ENCODE data around the gene NME4. TPM values are rescaled to one million over a fixed set of nuclear protein-coding genes. Genes with fewer than 3 reads are reported as not detected.

The NME4 gene
- polyA plus RNA-seq, 2 of the 4 experiments (the other 2 are of a cell fraction), result 239 to 349 TPM

GRCh38 chr16:440627-441026 lies 43.6 kb downstream of the NME4 start:
- no peak for FAIRE-seq
- TF ChIP-seq CHD2 (IDR thresholded peaks at IDR 0.05; ENCODE audit: low read length, partially characterized antibody), result no peak
- TF ChIP-seq HDAC2 (IDR thresholded peaks at IDR 0.05), result no peak
- TF ChIP-seq POLR2AphosphoS2 (conservative IDR thresholded peaks at IDR 0.05; ENCODE audit: low read length), result no peak
- TF ChIP-seq, protein P1, sequence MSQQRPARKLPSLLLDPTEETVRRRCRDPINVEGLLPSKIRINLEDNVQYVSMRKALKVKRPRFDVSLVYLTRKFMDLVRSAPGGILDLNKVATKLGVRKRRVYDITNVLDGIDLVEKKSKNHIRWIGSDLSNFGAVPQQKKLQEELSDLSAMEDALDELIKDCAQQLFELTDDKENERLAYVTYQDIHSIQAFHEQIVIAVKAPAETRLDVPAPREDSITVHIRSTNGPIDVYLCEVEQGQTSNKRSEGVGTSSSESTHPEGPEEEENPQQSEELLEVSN (IDR thresholded peaks at IDR 0.05; ENCODE audit: borderline replicate concordance, low read depth), result no peak
- TF ChIP-seq CEBPB (IDR thresholded peaks at IDR 0.05), result no peak
- TF ChIP-seq SREBF2 (IDR thresholded peaks at IDR 0.05), result no peak
- no peak for TF ChIP-seq MAFK (IDR thresholded peaks at IDR 0.05; ENCODE audit: partially characterized antibody)
- TF ChIP-seq PHF8 (IDR thresholded peaks at IDR 0.05; ENCODE audit: borderline replicate concordance, low read depth), result no peak
- no peak for TF ChIP-seq EHMT2 (IDR thresholded peaks at IDR 0.05; ENCODE audit: low read depth)
- no peak for TF ChIP-seq NFE2L2 (conservative IDR thresholded peaks at IDR 0.05; ENCODE audit: low read length)
- no peak for TF ChIP-seq FOXS1 (CRISPR knock-in tag; IDR thresholded peaks at IDR 0.05)
- no peak for TF ChIP-seq RFX5 (IDR thresholded peaks at IDR 0.05)
- no peak for TF ChIP-seq KDM1A (IDR thresholded peaks at IDR 0.05; ENCODE audit: low read depth)
- no peak for TF ChIP-seq GATA3 (IDR thresholded peaks at IDR 0.05; ENCODE audit: borderline replicate concordance)
- no peak for TF ChIP-seq RARB (CRISPR knock-in tag; IDR thresholded peaks at IDR 0.05)
- TF ChIP-seq ESRRA (IDR thresholded peaks at IDR 0.05; ENCODE audit: borderline replicate concordance, low read length), result no peak
- TF ChIP-seq ZSCAN20 (CRISPR knock-in tag; IDR thresholded peaks at IDR 0.05), result no peak
- no peak for TF ChIP-seq CHD4 (IDR thresholded peaks at IDR 0.05; ENCODE audit: borderline replicate concordance)
- no peak for TF ChIP-seq TP53 (CRISPR knock-in tag; IDR thresholded peaks at IDR 0.05)

DNA sequence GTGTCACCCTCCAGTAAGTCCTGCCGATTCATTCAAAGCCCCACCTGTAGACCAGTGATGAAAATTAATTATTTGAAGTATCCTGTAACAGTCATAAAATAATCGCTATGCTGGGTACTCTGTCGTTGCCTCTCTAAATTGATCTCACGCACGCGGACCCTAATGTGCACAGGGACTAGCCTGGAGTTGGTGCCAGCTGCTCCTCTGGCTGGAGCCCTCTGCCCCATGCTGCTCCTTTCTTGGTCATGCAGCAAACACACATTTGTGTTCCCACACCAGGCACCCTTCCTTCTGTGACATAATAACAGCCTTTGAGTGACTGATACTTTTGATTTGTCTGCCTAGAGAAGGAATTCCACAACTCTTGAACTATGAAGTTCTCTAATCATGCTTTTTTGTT lies 44.4 kb downstream of the NME4 start:
- no peaks in the 10 kb centered on the region for H3K9me3 ChIP-seq
- no peak for TF ChIP-seq SREBF2 (IDR thresholded peaks at IDR 0.05)
- no peak for TF ChIP-seq RCOR1 (IDR thresholded peaks at IDR 0.05; ENCODE audit: low read depth, low read length)
- TF ChIP-seq BHLHE40 (IDR thresholded peaks at IDR 0.05; ENCODE audit: low read depth, low read length), result no peak
- FAIRE-seq (no peak), ATAC-seq (no peak), DNase-seq (ENCODE audit: low read depth in 1 of 2, low spot score in 1 of 2) (no peak)
- H3K27ac ChIP-seq, result no peak overlapping the region
- H3K4me3 ChIP-seq, result no peak overlapping the region
- ChIA-PET POLR2A (no interaction called here), CTCF (no interaction called here)
- 91% methylated on average over 6 of the region's 6 CpGs for WGBS (ENCODE audit: missing lambda C conversion rate)
- peaks cover 7% of the 10 kb centered on the region; the same call in 1 of the 3 replicates for H3K4me1 ChIP-seq
- no peak overlapping the region for H3K4me2 ChIP-seq

More at GRCh38 chr16:440627-441026, 43.6 kb downstream of the NME4 start:
- H3K4me2 ChIP-seq, result no peak overlapping the region
- H3K4me3 ChIP-seq, result no peak overlapping the region
- DNase-seq (ENCODE audit: low read depth in 1 of 2, low spot score in 1 of 2) (no peak), ATAC-seq (no peak)
- ChIA-PET POLR2A (interaction anchor here (0.8 kb wide), 1 partner anchor 39 kb away, joined by 4 read pairs; the partner anchor contains the start of gene DECR2), CTCF (interaction anchor here (1.9 kb wide), 1 partner anchor 12 kb away, joined by 5 read pairs; no protein-coding TSS in a partner anchor)
- WGBS (ENCODE audit: missing lambda C conversion rate), result 97% methylated on average over 6 of the region's 6 CpGs
- no peaks in the 10 kb centered on the region for H3K9me3 ChIP-seq
- H3K4me1 ChIP-seq, result peaks cover 14% of the 10 kb centered on the region; the same call in 2 of the 3 replicates
- H3K27ac ChIP-seq, result no peak overlapping the region

GRCh38 chr16:442976-443375 lies 46.0 kb downstream of the NME4 start:
- TF ChIP-seq ZSCAN20 (CRISPR knock-in tag; IDR thresholded peaks at IDR 0.05), result no peak
- no peak for TF ChIP-seq CHD2 (IDR thresholded peaks at IDR 0.05; ENCODE audit: low read length, partially characterized antibody)
- TF ChIP-seq, protein P2, sequence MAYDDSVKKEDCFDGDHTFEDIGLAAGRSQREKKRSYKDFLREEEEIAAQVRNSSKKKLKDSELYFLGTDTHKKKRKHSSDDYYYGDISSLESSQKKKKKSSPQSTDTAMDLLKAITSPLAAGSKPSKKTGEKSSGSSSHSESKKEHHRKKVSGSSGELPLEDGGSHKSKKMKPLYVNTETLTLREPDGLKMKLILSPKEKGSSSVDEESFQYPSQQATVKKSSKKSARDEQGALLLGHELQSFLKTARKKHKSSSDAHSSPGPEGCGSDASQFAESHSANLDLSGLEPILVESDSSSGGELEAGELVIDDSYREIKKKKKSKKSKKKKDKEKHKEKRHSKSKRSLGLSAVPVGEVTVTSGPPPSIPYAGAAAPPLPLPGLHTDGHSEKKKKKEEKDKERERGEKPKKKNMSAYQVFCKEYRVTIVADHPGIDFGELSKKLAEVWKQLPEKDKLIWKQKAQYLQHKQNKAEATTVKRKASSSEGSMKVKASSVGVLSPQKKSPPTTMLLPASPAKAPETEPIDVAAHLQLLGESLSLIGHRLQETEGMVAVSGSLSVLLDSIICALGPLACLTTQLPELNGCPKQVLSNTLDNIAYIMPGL (CRISPR knock-in tag; IDR thresholded peaks at IDR 0.05; ENCODE audit: borderline replicate concordance), result no peak
- TF ChIP-seq RAD21 (conservative IDR thresholded peaks at IDR 0.05 in 1 of 2, IDR thresholded peaks at IDR 0.05 in 1 of 2), result no peak
- no peak for TF ChIP-seq HOXB13 (CRISPR knock-in tag; IDR thresholded peaks at IDR 0.05; ENCODE audit: low read depth)
- 86% methylated on average over 6 of the region's 6 CpGs for WGBS (ENCODE audit: missing lambda C conversion rate)
- Histone ChIP-seq H3K4me1 (peaks cover 5% of the 10 kb centered on the region; the same call in 1 of the 3 replicates), H3K27ac (no peak overlapping the region), H3K4me2 (no peak overlapping the region), H3K4me3 (no peak overlapping the region), H3K9me3 (no peaks in the 10 kb centered on the region)
- DNase-seq (ENCODE audit: low read depth in 1 of 2, low spot score in 1 of 2), result no peak
- CTCF ChIA-PET, result no interaction called here
- no peak for FAIRE-seq
- ATAC-seq, result no peak
- POLR2A ChIA-PET, result no interaction called here
